Measurements from ENCODE around the gene TRIM54.

GRCh38 chr2:27255660-27256059, 26.6 kb upstream of the TRIM54 start:
- no peak for TF ChIP-seq POLR2AphosphoS5 (IDR thresholded peaks at IDR 0.05; ENCODE audit: borderline replicate concordance, low read depth, low read length)
- no peak for TF ChIP-seq EZH2 (IDR thresholded peaks at IDR 0.05)

All from SK-N-MC (cell line).